Ovary (tissue), 9 donors: ENCODE results near the gene RELL1. TPM values are rescaled to one million over a fixed set of nuclear protein-coding genes. Genes with fewer than 3 reads are reported as not detected.

Experiments used
- DNase-seq, 5 donors: peaks; one replicate each; pipeline ENCODE4 v3.0.0-alpha.2; 2019 to 2020
- H3K27ac ChIP-seq, 2 donors: fragments of 200-600 bp; one replicate each; pipeline versions ENCODE4 v1.5.1 to v1.8.0; 2019 to 2022
- H3K27me3 ChIP-seq: fragments of 200-600 bp; one replicate; pipeline ENCODE4 v1.8.0; 2022
- H3K36me3 ChIP-seq: fragments of 200-600 bp; sonication (generic); one replicate; pipeline ENCODE4 v1.5.1; 2019
- H3K4me1 ChIP-seq: one replicate; pipeline ENCODE4 v1.8.1; 2013; ENCODE audit warnings: mild to moderate bottlenecking, moderate library complexity; ENCODE audit not compliant: insufficient read depth
- H3K4me3 ChIP-seq: fragments of 200-600 bp; sonication (generic); one replicate; pipeline ENCODE4 v1.5.1; 2017
- H3K9me3 ChIP-seq, 2 donors: fragments of 200-600 bp in 1 of 2; sonication (generic) in 1 of 2; one replicate each; pipeline versions ENCODE4 v1.5.1 to v1.8.1; 2013 to 2019; ENCODE audit warnings: mild to moderate bottlenecking in 1 of 2, moderate library complexity in 1 of 2
- CTCF ChIP-seq, 3 donors: fragments of 450-650 bp in 2 of 3; fragments of 200-600 bp in 1 of 3; IDR thresholded peaks; one replicate each; pipeline versions ENCODE4 v1.5.1 to v1.8.0; 2016 to 2022; ENCODE audit warnings: antibody characterized with exemption in 3 of 3, mild to moderate bottlenecking in 1 of 3
- EP300 ChIP-seq: sonication (generic); formaldehyde crosslinking; IDR thresholded peaks from one replicate; pipeline ENCODE4 v1.6.1; 2017; ENCODE audit warnings: antibody characterized with exemption
- POLR2A ChIP-seq: fragments of 450-650 bp; IDR thresholded peaks from one replicate; pipeline ENCODE4 v1.6.1; 2017; ENCODE audit warnings: antibody characterized with exemption, mild to moderate bottlenecking, moderate library complexity
- WGBS, 3 donors: extraction: QIAGEN DNeasy Blood & Tissue Kit in 1 of 3; methylation state at CpG; one replicate each; pipeline versions ENCODE4 v1.1.5 to v1.1.7; 2013 to 2017; 5-methylcytosine and 5-hydroxymethylcytosine counted together
- intact Hi-C, 4 donors: fragments of 100-400 bp; cut with DNase I; formaldehyde crosslinking; loops; one replicate each; pipeline versions ENCODE4 v1.11.0 to v1.15.1; 2022 to 2023
- polyA plus RNA-seq, 2 donors: library from polyadenylated mRNA; stranded (reverse); fragments of 200-250 nt in 1 of 2; fragments of 350-450 nt in 1 of 2; fragmentation: Illumina TruSeq in 1 of 2; extraction: RNeasy Lipid Tissue Mini Kit (QIAGEN cat#74804) in 1 of 2; gene quantifications; one replicate each; pipeline ENCODE4 v1.2.3, GENCODE V29; 2013 to 2014
- total RNA-seq, 7 donors: library from RNA; depleted of rRNA in 2 of 7; stranded (reverse); fragments of >200 nt in 2 of 7; fragmentation: NEBNext Ultra II Directional in 3 of 7; extraction: Animal tissue kit (Norgen Biotek cat#: 25700) in 3 of 7; gene quantifications; one replicate each; pipeline versions ENCODE4 v1.1.0 to v1.2.4, GENCODE V29; 2016 to 2023
- donor health status: DM: no; HTN: no; CAD: no; lungs with moderate emphysema.
- donor health status: DM: no; HTN: no; CAD: no.
- donor health status: Bipolar disorder and iron deficiency.
- donor health status: DM: yes; HTN: yes; CAD: no.
- donor health status: DM: no; HTN: no; CAD: no.
- donor health status: DM: yes; HTN: yes; CAD: no.

The RELL1 gene
- total and polyA plus RNA-seq, 9 donors: 4.1 to 31.4 (median 24.0) TPM

- no peaks in the 10 kb centered on the region for H3K4me1 ChIP-seq
- TF ChIP-seq POLR2A (no peak), CTCF (IDR thresholded peaks at IDR 0.05) (no peak), EP300 (no peak)
- H3K9me3 ChIP-seq: no peaks in the 10 kb centered on the region
- no peaks in the 10 kb centered on the region for H3K27me3 ChIP-seq
- intact Hi-C loops: no loop called here
- H3K4me3 ChIP-seq: no peak overlapping the region
- DNase-seq: no peak
- no peak overlapping the region for H3K27ac ChIP-seq
- 39 to 60% (median 54%) methylated on average over 4 of the region's 4 CpGs for WGBS, 3 donors
- no peaks in the 10 kb centered on the region for H3K36me3 ChIP-seq
Measured at GRCh38 chr4:37639551-37640285, 46.5 kb downstream of the RELL1 start.

- Histone ChIP-seq H3K9me3 (no peaks in the 10 kb centered on the region), H3K27me3 (no peaks in the 10 kb centered on the region), H3K4me3 (no peak overlapping the region), H3K4me1 (peaks cover 2% of the 10 kb centered on the region), H3K36me3 (no peaks in the 10 kb centered on the region), H3K27ac (no peak overlapping the region)
- 75 to 81% (median 76%) methylated on average over 6 of the region's 6 CpGs for WGBS, 3 donors
- DNase-seq: no peak
- no peak for TF ChIP-seq POLR2A
- TF ChIP-seq EP300: no peak
- no peak for TF ChIP-seq CTCF (IDR thresholded peaks at IDR 0.05)
- intact Hi-C loops: no loop called here
Measured at GRCh38 chr4:37635155-37635554, 51.0 kb downstream of the RELL1 start.

- Histone ChIP-seq H3K9me3 (no peaks in the 10 kb centered on the region), H3K36me3 (no peaks in the 10 kb centered on the region), H3K27me3 (no peaks in the 10 kb centered on the region), H3K4me3 (no peak overlapping the region), H3K4me1 (peaks cover 2% of the 10 kb centered on the region), H3K27ac (no peak overlapping the region)
- WGBS, 3 donors: 91 to 95% (median 94%) methylated on average over 4 of the region's 4 CpGs
- TF ChIP-seq CTCF (IDR thresholded peaks at IDR 0.05) (no peak), EP300 (no peak), POLR2A (no peak)
- intact Hi-C loops: no loop called here
- no peak for DNase-seq
Measured at GRCh38 chr4:37634180-37634579, 52.0 kb downstream of the RELL1 start.

- no peak overlapping the region for H3K4me3 ChIP-seq
- no peak for DNase-seq
- H3K36me3 ChIP-seq: no peaks in the 10 kb centered on the region
- 88 to 92% (median 89%) methylated on average over 3 of the region's 3 CpGs for WGBS, 3 donors
- H3K4me1 ChIP-seq: peaks cover 6% of the 10 kb centered on the region
- TF ChIP-seq EP300 (no peak), POLR2A (no peak), CTCF (IDR thresholded peaks at IDR 0.05) (no peak)
- H3K27me3 ChIP-seq: no peaks in the 10 kb centered on the region
- no peak overlapping the region for H3K27ac ChIP-seq
- intact Hi-C loops: no loop called here
- no peaks in the 10 kb centered on the region for H3K9me3 ChIP-seq
Measured at GRCh38 chr4:37632836-37633235, 53.3 kb downstream of the RELL1 start.
